Endothelial cell of umbilical vein (primary cell): ENCODE measurements around the gene NLRP3. TPM values are rescaled to one million over a fixed set of nuclear protein-coding genes. Genes with fewer than 3 reads are reported as not detected.

Experiments used
- BruUV-seq: library from RNA; stranded (reverse); fragments of 400-500 nt; replicated peaks from 2 replicates; lab custom pipeline; 2021; lab: Mats Ljungman, UMichigan
- CTCF ChIA-PET: fragments of 300-600, 350-600 bp; sonication (Branson Sonifier 250); formaldehyde crosslinking; loops from one replicate; lab custom pipeline; 2021; ENCODE audit warnings: antibody characterized with exemption, inconsistent platforms; lab: Charles Lee
- POLR2A ChIA-PET: fragments of 300-600, 350-600 bp; sonication (Branson Sonifier 250); formaldehyde crosslinking; loops from one replicate; lab custom pipeline; 2021; ENCODE audit warnings: antibody characterized with exemption, inconsistent platforms; lab: Charles Lee
- DNase-seq: peaks from one replicate; pipeline ENCODE4 v3.0.0-alpha.2; 2011; ENCODE audit warnings: low read depth, low spot score
- FAIRE-seq: peaks from 2 replicates; lab custom pipeline; 2011; peaks lifted over from hg19 to GRCh38; lab: Jason Lieb, UNC
- H2AFZ ChIP-seq: 2 replicates; pipeline ENCODE4 v1.6.0; 2012; ENCODE audit warnings: low read depth, low read length, control low read depth, inconsistent platforms
- H3K27ac ChIP-seq: 2 replicates; pipeline ENCODE4 v1.5.1; 2011; ENCODE audit warnings: low read depth, mild to moderate bottlenecking, control low read depth, low read length, moderate library complexity; ENCODE audit not compliant: insufficient read depth
- H3K27me3 ChIP-seq, 2 experiments: 2 replicates each; pipeline versions ENCODE4 v1.6.0 to v1.6.1; 2011; ENCODE audit warnings: low read length in 2 of 2, mixed read lengths in 1 of 2; ENCODE audit not compliant: control insufficient read depth in 2 of 2, insufficient read depth in 2 of 2
- H3K36me3 ChIP-seq, 2 experiments: 2 replicates in 1 of 2; 3 replicates in 1 of 2; pipeline ENCODE4 v1.5.1; 2011; ENCODE audit warnings: low read length in 2 of 2, mild to moderate bottlenecking in 1 of 2, moderate library complexity in 1 of 2; ENCODE audit not compliant: control insufficient read depth in 2 of 2, insufficient read depth in 2 of 2; ENCODE audit errors: extremely low read depth in 1 of 2
- H3K4me1 ChIP-seq: 3 replicates; pipeline ENCODE4 v1.5.1; 2011; ENCODE audit warnings: mild to moderate bottlenecking, low read length; ENCODE audit not compliant: control insufficient read depth, insufficient read depth; ENCODE audit errors: extremely low read depth
- H3K4me2 ChIP-seq: 2 replicates; pipeline ENCODE4 v1.6.1; 2011; ENCODE audit warnings: low read length, control low read depth, mixed read lengths; ENCODE audit not compliant: insufficient read depth
- H3K4me3 ChIP-seq, 3 experiments: fragments of 200-600 bp in 1 of 3; sonication (generic), shearing (Covaris generic) in 1 of 3; replicated peaks in 1 of 3; 2 replicates each; pipeline ENCODE4 v1.5.1; 2011 to 2016; ENCODE audit warnings: control low read depth in 3 of 3, low read length in 3 of 3, mild to moderate bottlenecking in 2 of 3, inconsistent platforms in 1 of 3, low read depth in 1 of 3, moderate library complexity in 1 of 3; ENCODE audit not compliant: insufficient read depth in 1 of 3
- H3K79me2 ChIP-seq: 2 replicates; pipeline ENCODE4 v1.6.0; 2012; ENCODE audit warnings: low read length, inconsistent platforms; ENCODE audit not compliant: control insufficient read depth, insufficient read depth
- H3K9ac ChIP-seq: replicated peaks from 2 replicates; pipeline ENCODE3; 2011; ENCODE audit warnings: low read length, control low read depth; ENCODE audit not compliant: insufficient read depth; ENCODE audit errors: extremely low read depth
- H3K9me1 ChIP-seq: replicated peaks from 3 replicates; pipeline ENCODE4 v1.6.0; 2011; ENCODE audit warnings: mild to moderate bottlenecking, low read length; ENCODE audit not compliant: control insufficient read depth, insufficient read depth; ENCODE audit errors: extremely low read depth
- H3K9me3 ChIP-seq: replicated peaks from 2 replicates; pipeline ENCODE4 v1.5.1; 2012; ENCODE audit warnings: low read length, inconsistent platforms; ENCODE audit not compliant: control insufficient read depth, insufficient read depth
- H4K20me1 ChIP-seq: replicated peaks from 2 replicates; pipeline ENCODE3; 2011; ENCODE audit warnings: mild to moderate bottlenecking, low read length; ENCODE audit not compliant: control insufficient read depth, insufficient read depth; ENCODE audit errors: extremely low read depth
- EZH2 ChIP-seq: IDR thresholded peaks from 2 replicates; pipeline ENCODE4 v1.6.1; 2012; ENCODE audit warnings: borderline replicate concordance, low read depth, mild to moderate bottlenecking, moderate library complexity, low read length, inconsistent platforms; ENCODE audit not compliant: severe bottlenecking
- FOS ChIP-seq: IDR thresholded peaks from 2 replicates; pipeline ENCODE4 v1.6.1; 2011; ENCODE audit warnings: mild to moderate bottlenecking, low read length, moderate library complexity, borderline replicate concordance; ENCODE audit not compliant: insufficient read depth
- GATA2 ChIP-seq: IDR thresholded peaks from 2 replicates; pipeline ENCODE4 v1.7.0; 2011; ENCODE audit warnings: low read depth, mild to moderate bottlenecking, moderate library complexity, mixed read lengths, low read length; ENCODE audit not compliant: insufficient read length, insufficient read depth
- JUN ChIP-seq: IDR thresholded peaks from 2 replicates; pipeline ENCODE4 v1.6.1; 2011; ENCODE audit warnings: borderline replicate concordance, low read depth; ENCODE audit not compliant: insufficient read length, insufficient read depth
- MYC ChIP-seq: IDR thresholded peaks from one replicate; pipeline ENCODE4 v1.6.1; 2011; ENCODE audit warnings: mild to moderate bottlenecking, low read depth, low read length
- POLR2A ChIP-seq: IDR thresholded peaks from 2 replicates; pipeline ENCODE4 v1.6.1; 2012; ENCODE audit warnings: low read depth, mild to moderate bottlenecking, control low read depth, low read length
- POLR2AphosphoS5 ChIP-seq: IDR thresholded peaks from 2 replicates; pipeline ENCODE4 v1.6.1; 2012; ENCODE audit warnings: low read depth, mild to moderate bottlenecking, control low read depth, low read length, moderate library complexity; ENCODE audit not compliant: insufficient read depth
- dilution Hi-C: fragments of 300-500 bp; cut with MboI; formaldehyde crosslinking; loops from one replicate; pipeline ENCODE4 v1.15.0; 2019; ENCODE audit warnings: low sequenced_read_pairs; ENCODE audit not compliant: extremely low pct_ligation_motif_present
- intact Hi-C: fragments of 100-400 bp; cut with micrococcal nuclease; formaldehyde crosslinking; loops from one replicate; pipeline ENCODE4 v1.10.0; 2022
- polyA plus RNA-seq, 4 experiments: library from polyadenylated mRNA; depleted of rRNA in 3 of 4; stranded (reverse) in 3 of 4; unstranded in 1 of 4; fragments of >200 nt; gene quantifications; 2 replicates each; pipeline versions ENCODE4 v1.2.1 to v1.2.3, GENCODE V29; 2011 to 2012; ENCODE audit warnings: missing spikeins in 1 of 4
- total RNA-seq: library from RNA; stranded (reverse); gene quantifications from 2 replicates; pipeline ENCODE4 v1.2.3, GENCODE V29; 2021
- TF ChIP-seq, protein P1 (sequence below): IDR thresholded peaks from 2 replicates; pipeline ENCODE4 v1.6.1; 2011; ENCODE audit not compliant: insufficient read depth, insufficient read length
- TF ChIP-seq, protein P2 (sequence below), 2 donors: IDR thresholded peaks; 1 replicate in 1 of 2; 2 replicates in 1 of 2; pipeline ENCODE4 v1.5.1; 2011; ENCODE audit warnings: low read length in 2 of 2, mild to moderate bottlenecking in 2 of 2, moderate library complexity in 2 of 2, control low read depth in 1 of 2, inconsistent platforms in 1 of 2, low read depth in 1 of 2; ENCODE audit not compliant: insufficient read depth in 1 of 2; ENCODE audit errors: extremely low read depth in 1 of 2

The NLRP3 gene
- total and polyA plus RNA-seq, 2 donors (not counting 3 experiments of a cell fraction or from before 2014, with no cell fraction given) = 0.24 to 0.29 TPM

DNA sequence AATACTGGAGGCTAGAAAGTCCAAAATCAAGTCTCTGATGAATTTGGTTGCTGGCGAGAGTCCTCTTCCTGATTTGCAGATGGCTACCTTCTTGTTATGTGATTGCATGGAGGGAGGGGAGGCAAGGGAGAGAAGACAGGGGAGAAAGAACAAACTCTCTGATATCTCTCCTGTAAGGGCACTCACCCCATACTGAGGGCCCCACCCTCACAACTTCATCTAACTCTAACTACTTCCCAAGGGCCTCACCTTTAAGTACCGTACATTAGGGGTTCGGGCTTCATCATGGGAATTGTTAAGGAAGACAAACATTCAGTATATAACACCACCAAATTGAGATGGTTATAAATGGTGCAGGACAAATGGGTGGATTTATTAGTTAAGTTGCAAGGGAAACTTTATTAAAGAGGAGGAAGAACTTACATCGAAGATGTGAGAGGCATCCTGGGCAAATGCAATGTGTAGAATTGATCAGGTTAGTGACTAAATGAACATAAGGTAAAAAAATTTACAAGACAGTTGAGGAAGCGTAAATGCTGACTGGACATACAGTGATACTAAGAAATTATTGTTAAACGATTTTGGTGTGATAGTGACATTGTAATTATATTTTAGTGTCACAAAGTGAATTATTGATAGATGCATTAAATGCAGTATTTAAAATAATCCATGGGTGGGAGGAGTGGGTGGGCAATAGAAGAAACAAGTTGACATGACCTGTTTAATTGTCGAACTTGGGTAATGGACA, 31.4 kb downstream of the NLRP3 start:
- FAIRE-seq (no peak), DNase-seq (no peak)
- Histone ChIP-seq H3K9me1 (no peaks in the 10 kb centered on the region), H3K79me2 (no peaks in the 10 kb centered on the region), H3K9me3 (no peaks in the 10 kb centered on the region), H4K20me1 (no peaks in the 10 kb centered on the region), H3K27me3 (no peaks in the 10 kb centered on the region), H3K4me2 (peak overlapping the region; percentile 94), H3K4me3 (no peak overlapping the region), H3K4me1 (peaks cover 4% of the 10 kb centered on the region), H3K36me3 (no peaks in the 10 kb centered on the region), H3K9ac (no peak overlapping the region), H2AFZ (peak overlapping the region; percentile 93), H3K27ac (no peak overlapping the region)
- CTCF ChIA-PET = no interaction called here
- intact Hi-C loops (no loop called here), dilution Hi-C loops (no loop called here)
- no TSS peak for BruUV-seq
- POLR2A ChIA-PET = interaction anchor here (0.7 kb wide), 1 partner anchor 57 kb away, joined by 5 read pairs; no protein-coding TSS in a partner anchor
- TF ChIP-seq, protein P1, sequence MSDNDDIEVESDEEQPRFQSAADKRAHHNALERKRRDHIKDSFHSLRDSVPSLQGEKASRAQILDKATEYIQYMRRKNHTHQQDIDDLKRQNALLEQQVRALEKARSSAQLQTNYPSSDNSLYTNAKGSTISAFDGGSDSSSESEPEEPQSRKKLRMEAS = no peak
- TF ChIP-seq POLR2A = no peak
- TF ChIP-seq, protein P2, sequence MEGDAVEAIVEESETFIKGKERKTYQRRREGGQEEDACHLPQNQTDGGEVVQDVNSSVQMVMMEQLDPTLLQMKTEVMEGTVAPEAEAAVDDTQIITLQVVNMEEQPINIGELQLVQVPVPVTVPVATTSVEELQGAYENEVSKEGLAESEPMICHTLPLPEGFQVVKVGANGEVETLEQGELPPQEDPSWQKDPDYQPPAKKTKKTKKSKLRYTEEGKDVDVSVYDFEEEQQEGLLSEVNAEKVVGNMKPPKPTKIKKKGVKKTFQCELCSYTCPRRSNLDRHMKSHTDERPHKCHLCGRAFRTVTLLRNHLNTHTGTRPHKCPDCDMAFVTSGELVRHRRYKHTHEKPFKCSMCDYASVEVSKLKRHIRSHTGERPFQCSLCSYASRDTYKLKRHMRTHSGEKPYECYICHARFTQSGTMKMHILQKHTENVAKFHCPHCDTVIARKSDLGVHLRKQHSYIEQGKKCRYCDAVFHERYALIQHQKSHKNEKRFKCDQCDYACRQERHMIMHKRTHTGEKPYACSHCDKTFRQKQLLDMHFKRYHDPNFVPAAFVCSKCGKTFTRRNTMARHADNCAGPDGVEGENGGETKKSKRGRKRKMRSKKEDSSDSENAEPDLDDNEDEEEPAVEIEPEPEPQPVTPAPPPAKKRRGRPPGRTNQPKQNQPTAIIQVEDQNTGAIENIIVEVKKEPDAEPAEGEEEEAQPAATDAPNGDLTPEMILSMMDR (IDR thresholded peaks at IDR 0.05; ENCODE audit: extremely low read depth in 1 of 2, insufficient read depth in 1 of 2, low read depth in 1 of 2, low read length in 2 of 2) = no peak
- no peak for TF ChIP-seq POLR2AphosphoS5
- no peak for TF ChIP-seq MYC
- no peak for TF ChIP-seq JUN
- TF ChIP-seq FOS = no peak
- no peak for TF ChIP-seq EZH2
- no peak for TF ChIP-seq GATA2
